ENCODE data around the gene DPYSL4.

The DPYSL4 gene

DNA sequence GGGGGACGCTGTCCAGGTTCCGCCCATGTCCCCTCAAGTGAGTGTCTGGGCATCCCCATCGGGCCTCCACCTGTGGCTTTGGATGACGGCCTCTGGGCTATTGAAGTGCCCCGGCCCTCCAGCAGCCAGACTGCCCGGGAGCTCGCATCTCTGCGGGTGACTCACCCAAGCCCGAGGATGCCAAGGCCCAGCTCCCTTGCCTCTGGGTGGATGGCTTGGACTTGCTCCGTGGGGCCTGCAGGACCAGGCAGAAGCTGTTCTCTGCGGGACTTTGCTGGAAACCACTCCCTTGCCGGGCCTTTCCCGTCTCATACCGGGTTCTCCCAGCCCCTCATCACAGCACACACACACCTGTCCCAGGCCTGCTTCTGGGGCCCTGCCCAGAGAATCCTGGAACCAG, 22.4 kb downstream of the DPYSL4 start:
- TF ChIP-seq, protein P1, sequence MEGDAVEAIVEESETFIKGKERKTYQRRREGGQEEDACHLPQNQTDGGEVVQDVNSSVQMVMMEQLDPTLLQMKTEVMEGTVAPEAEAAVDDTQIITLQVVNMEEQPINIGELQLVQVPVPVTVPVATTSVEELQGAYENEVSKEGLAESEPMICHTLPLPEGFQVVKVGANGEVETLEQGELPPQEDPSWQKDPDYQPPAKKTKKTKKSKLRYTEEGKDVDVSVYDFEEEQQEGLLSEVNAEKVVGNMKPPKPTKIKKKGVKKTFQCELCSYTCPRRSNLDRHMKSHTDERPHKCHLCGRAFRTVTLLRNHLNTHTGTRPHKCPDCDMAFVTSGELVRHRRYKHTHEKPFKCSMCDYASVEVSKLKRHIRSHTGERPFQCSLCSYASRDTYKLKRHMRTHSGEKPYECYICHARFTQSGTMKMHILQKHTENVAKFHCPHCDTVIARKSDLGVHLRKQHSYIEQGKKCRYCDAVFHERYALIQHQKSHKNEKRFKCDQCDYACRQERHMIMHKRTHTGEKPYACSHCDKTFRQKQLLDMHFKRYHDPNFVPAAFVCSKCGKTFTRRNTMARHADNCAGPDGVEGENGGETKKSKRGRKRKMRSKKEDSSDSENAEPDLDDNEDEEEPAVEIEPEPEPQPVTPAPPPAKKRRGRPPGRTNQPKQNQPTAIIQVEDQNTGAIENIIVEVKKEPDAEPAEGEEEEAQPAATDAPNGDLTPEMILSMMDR (IDR thresholded peaks at IDR 0.05), result no peak
- H3K4me1 ChIP-seq, result no peaks in the 10 kb centered on the region
- no peak overlapping the region for H3K27ac ChIP-seq
- peaks cover 0 to 14% (median 12%) of the 10 kb centered on the region in 3 donors for H3K9me3 ChIP-seq
- peaks cover 0 to 14% (median 0%) of the 10 kb centered on the region in 3 donors for H3K36me3 ChIP-seq
- intact Hi-C loops (cut with DNase I; ENCODE audit: low total_unique reads), result no loop called here
- DNase-seq, result no peak
- no peak overlapping the region for H3K4me3 ChIP-seq
- H3K27me3 ChIP-seq, result no peaks in the 10 kb centered on the region

DNA sequence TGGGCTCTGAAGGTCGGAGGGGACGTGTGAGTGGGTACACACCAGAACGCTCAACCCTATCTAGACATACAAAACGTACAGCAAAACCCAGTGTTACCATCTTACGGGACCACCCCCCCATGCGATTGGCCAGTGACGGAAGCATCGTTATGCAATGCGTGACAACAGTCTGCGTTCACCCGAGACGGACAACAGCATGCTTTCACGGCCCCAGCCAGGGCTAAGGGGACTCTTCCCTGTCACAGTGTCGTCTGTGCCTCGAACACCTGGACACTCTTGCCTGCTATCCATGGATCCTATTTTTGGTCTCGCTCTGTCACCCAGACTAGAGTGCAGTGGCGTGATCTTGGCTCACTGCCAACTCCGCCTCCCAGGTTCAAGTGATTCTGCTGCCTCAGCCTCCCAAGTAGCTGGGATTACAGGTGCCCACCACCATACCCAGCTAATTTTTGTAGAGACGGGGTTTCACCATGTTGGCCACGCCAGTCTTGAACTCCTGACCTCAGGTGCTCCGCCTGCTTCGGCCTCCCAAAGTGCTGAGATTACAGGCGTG, 23.3 kb downstream of the DPYSL4 start:
- Histone ChIP-seq H3K36me3 (peaks cover 0 to 14% (median 0%) of the 10 kb centered on the region in 3 donors), H3K27ac (no peak overlapping the region), H3K4me1 (no peaks in the 10 kb centered on the region), H3K27me3 (no peaks in the 10 kb centered on the region), H3K4me3 (no peak overlapping the region), H3K9me3 (peaks cover 3 to 24% (median 12%) of the 10 kb centered on the region in 3 donors)
- intact Hi-C loops (cut with DNase I; ENCODE audit: low total_unique reads), result no loop called here
- TF ChIP-seq, protein P1 (IDR thresholded peaks at IDR 0.05), result no peak
- no peak for DNase-seq

GRCh38 chr10:132210766-132211165, 24.0 kb downstream of the DPYSL4 start:
- H3K9me3 ChIP-seq, result peaks cover 3 to 25% (median 12%) of the 10 kb centered on the region in 3 donors
- H3K27me3 ChIP-seq, result no peaks in the 10 kb centered on the region
- no peak for DNase-seq
- peaks cover 0 to 14% (median 0%) of the 10 kb centered on the region in 3 donors for H3K36me3 ChIP-seq
- intact Hi-C loops (cut with DNase I; ENCODE audit: low total_unique reads), result no loop called here
- TF ChIP-seq, protein P1 (IDR thresholded peaks at IDR 0.05), result no peak
- H3K4me1 ChIP-seq, result no peaks in the 10 kb centered on the region
- no peak overlapping the region for H3K27ac ChIP-seq
- no peak overlapping the region for H3K4me3 ChIP-seq

- Histone ChIP-seq H3K4me3 (no peak overlapping the region), H3K27me3 (no peaks in the 10 kb centered on the region), H3K36me3 (peaks cover 0 to 14% (median 0%) of the 10 kb centered on the region in 3 donors), H3K9me3 (peaks cover 3 to 25% (median 16%) of the 10 kb centered on the region in 3 donors), H3K27ac (no peak overlapping the region), H3K4me1 (no peaks in the 10 kb centered on the region)
- DNase-seq, result no peak
- intact Hi-C loops (cut with DNase I; ENCODE audit: low total_unique reads), result no loop called here
- TF ChIP-seq, protein P1 (IDR thresholded peaks at IDR 0.05), result no peak
Observed at GRCh38 chr10:132211246-132211645, 24.5 kb downstream of the DPYSL4 start.

GRCh38 chr10:132212816-132213215, 26.1 kb downstream of the DPYSL4 start:
- Histone ChIP-seq H3K4me3 (no peak overlapping the region), H3K36me3 (peaks cover 0 to 6% (median 0%) of the 10 kb centered on the region in 3 donors), H3K27me3 (no peaks in the 10 kb centered on the region), H3K4me1 (no peaks in the 10 kb centered on the region), H3K9me3 (peaks cover 3 to 25% (median 23%) of the 10 kb centered on the region in 3 donors), H3K27ac (no peak overlapping the region)
- intact Hi-C loops (cut with DNase I; ENCODE audit: low total_unique reads), result no loop called here
- DNase-seq, result no peak
- TF ChIP-seq, protein P1 (IDR thresholded peaks at IDR 0.05), result no peak
